Measurements from ENCODE around the gene C16orf92. TPM values are rescaled to one million over a fixed set of nuclear protein-coding genes. Genes with fewer than 3 reads are reported as not detected.
A peak's percentile ranks its signal among the peaks of the same experiment; 100 is the strongest.
"Not testable (repeated sequence)": the region's sequence is repeated elsewhere in the genome, so short reads cannot be mapped to it uniquely, and the experiment has no call there.

Gene C16orf92
- polyA plus RNA-seq, 3 donors, result not detected

GRCh38 chr16:30040221-30040620 lies 17.2 kb downstream of the C16orf92 start:
- H3K27ac ChIP-seq (ENCODE audit: low read depth, low read length), result no peak overlapping the region
- WGBS, 3 donors, result 49 to 75% (median 51%) methylated on average over 5 of the region's 5 CpGs

GRCh38 chr16:30040690-30041089 lies 17.7 kb downstream of the C16orf92 start:
- not testable (repeated sequence) for H3K27ac ChIP-seq (ENCODE audit: low read depth, low read length)
- 86 to 91% (median 86%) methylated on average over 5 of the region's 5 CpGs for WGBS, 3 donors

DNA sequence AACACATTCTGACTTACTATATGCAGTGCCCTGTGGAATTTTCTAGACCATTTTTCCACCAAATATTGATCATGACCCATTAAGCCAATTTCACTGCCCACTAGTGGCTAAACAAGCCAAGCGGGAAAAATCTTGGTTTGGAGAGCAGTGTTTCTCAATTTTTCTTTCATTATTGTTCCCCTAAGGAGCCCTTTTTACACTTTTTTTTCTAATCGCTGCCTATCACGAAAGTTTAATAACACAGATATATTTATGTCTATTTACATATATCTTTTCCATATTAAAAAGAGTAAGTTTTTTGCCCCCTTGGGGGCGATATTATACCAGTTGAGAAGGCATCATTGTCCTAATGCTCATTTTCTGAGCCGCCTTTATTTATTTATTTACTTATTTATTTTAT lies 18.8 kb downstream of the C16orf92 start:
- 16 to 24% (median 16%) methylated on average over 5 of the region's 5 CpGs for WGBS, 3 donors
- no peak overlapping the region for H3K27ac ChIP-seq (ENCODE audit: low read depth, low read length)

- 44 to 84% (median 72%) methylated on average over 8 of the region's 8 CpGs for WGBS, 3 donors
- H3K27ac ChIP-seq (ENCODE audit: low read depth, low read length), result no peak overlapping the region
Measured at GRCh38 chr16:30046178-30046577, 23.2 kb downstream of the C16orf92 start.

DNA sequence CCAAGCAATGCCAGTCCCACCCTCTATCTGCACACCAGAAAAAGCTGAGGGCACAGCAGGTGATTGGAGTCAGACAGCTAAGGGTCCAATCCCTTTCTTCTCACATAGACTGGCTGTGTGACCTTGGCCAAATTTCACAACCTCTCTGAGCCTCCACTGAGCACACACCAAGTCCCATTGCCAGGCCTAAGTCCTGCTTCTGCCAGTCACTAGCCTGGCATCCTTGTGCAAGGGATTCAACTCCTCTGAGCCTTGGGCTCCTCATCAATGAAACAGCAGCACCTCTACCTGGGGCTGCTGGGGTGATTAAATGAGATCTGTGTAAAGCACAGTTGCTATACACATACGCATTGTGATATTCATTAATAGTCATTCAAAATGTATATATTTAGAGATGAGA lies 23.6 kb downstream of the C16orf92 start:
- WGBS, 3 donors, result 90 to 96% (median 92%) methylated on average over 1 of the region's 1 CpG
- no peak overlapping the region for H3K27ac ChIP-seq (ENCODE audit: low read depth, low read length)

DNA sequence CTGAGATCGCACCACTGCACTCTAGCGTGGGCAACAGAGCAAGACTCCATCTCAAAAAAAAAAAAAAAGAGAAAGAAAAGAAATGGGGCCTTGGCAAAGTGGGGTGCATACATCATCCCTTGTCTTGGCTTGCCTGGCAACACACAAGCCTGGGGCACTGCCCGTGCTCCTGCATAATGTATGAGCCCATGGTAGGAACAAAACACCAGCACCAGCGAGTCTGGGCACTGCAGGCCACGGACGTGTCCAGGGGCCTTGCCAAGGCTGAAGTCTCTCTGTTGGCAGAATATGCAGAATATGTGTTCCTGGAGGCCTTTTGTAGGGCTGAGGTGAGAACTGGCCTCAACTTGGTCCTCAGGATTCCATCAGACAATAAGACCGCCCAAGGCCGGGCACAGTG lies 26.9 kb downstream of the C16orf92 start:
- 91 to 95% (median 94%) methylated on average over 8 of the region's 8 CpGs for WGBS, 3 donors
- H3K27ac ChIP-seq (ENCODE audit: low read depth, low read length), result no peak overlapping the region

- no peak overlapping the region for H3K27ac ChIP-seq (ENCODE audit: low read depth, low read length)
- 74 to 89% (median 80%) methylated on average over 3 of the region's 3 CpGs for WGBS, 3 donors
Measured at GRCh38 chr16:30051518-30051917, 28.5 kb downstream of the C16orf92 start.

- WGBS, 3 donors, result 4 to 5% (median 5%) methylated on average over 49 to 58 of the region's 58 CpGs
- no peak overlapping the region for H3K27ac ChIP-seq (ENCODE audit: low read depth, low read length)
Measured at GRCh38 chr16:30052671-30053372, 29.8 kb downstream of the C16orf92 start.

GRCh38 chr16:30053376-30054015 lies 30.5 kb downstream of the C16orf92 start:
- WGBS, 3 donors, result 4 to 8% (median 5%) methylated on average over 19 of the region's 19 CpGs
- no peak overlapping the region for H3K27ac ChIP-seq (ENCODE audit: low read depth, low read length)

DNA sequence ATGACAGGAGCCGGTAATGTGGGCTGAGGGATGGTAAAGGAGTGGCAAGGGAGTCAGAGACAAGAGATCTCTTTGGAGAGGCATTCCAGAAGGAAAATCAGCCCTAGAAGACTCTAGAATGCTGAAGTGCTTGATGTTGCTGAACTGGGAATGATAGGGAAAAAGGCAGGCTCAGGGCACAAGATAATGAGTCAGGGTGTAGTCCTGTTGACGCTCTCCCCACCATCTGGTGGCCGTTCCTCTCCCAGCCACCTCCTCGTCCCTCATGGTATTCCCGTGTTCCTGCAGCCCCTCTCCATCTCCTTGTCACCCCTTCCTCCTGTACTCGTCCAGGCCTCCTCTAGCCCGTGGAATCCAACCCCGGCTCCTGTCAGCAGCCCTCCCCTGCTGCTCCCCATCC lies 31.5 kb downstream of the C16orf92 start:
- 71 to 86% (median 80%) methylated on average over 7 to 8 of the region's 8 CpGs for WGBS, 3 donors
- H3K27ac ChIP-seq (ENCODE audit: low read depth, low read length), result no peak overlapping the region

GRCh38 chr16:30054959-30055553 lies 32.1 kb downstream of the C16orf92 start:
- 16 to 43% (median 38%) methylated on average over 10 of the region's 10 CpGs for WGBS, 3 donors
- H3K27ac ChIP-seq (ENCODE audit: low read depth, low read length), result no peak overlapping the region

DNA sequence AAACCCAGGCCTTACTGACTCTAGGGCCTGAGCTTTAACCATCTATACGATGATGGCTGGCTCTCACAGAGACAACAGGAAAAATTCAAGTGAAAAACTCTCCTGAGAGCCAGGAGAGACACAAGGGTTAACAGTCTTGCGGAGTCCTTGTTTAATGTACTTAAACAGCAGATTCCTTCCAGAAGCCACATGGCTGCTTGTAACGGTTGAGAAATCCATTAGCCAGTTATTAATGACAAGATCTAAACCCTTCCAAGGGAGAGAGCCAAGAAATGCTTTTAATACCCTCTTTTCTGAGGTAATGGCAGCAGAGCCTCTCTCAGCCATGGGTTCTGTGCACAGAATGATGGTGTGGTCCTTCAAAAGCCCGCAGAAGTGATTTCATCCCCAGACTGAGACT lies 37.3 kb downstream of the C16orf92 start:
- H3K27ac ChIP-seq (ENCODE audit: low read depth, low read length), result no peak overlapping the region
- 73 to 84% (median 75%) methylated on average over 4 of the region's 4 CpGs for WGBS, 3 donors

DNA sequence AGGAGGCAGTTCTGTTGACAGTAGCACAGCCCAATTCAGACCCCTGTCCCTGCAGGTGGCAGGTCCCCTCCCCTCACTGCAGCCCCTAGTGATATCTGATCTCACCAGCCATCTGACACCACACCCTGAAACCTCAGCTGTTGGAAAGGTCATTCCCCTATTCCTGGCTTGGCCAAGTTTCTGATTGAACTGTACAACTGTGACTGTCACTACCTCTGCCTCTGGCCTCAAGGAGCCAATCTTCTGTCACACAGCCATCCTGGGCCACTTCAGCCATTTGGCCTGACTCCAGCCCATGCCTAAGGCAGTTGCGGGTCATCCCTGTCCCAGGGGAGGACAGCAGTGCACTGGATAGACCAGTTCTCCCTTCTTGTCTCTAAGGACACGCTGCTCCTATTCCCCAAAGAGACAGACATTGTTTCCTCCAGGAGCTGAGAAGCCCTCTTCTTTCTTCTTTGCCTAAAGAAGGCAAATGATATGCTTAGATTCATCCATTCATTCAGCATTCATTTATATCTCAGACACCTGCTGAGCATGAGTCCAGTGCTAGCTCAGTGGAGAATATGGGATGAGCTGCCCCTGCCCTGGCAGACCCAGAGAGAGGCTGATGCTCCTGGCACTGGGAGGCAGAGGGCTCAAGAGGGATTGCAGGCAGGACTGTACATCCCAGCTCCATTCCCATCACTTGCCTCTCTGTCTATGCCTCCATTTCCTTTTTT lies 38.0 kb downstream of the C16orf92 start:
- WGBS, 3 donors, result 70 to 74% (median 73%) methylated on average over 2 of the region's 2 CpGs
- H3K27ac ChIP-seq (ENCODE audit: low read depth, low read length), result no peak overlapping the region

- 55 to 68% (median 64%) methylated on average over 12 of the region's 12 CpGs for WGBS, 3 donors
Measured at GRCh38 chr16:30063278-30063892, 40.4 kb downstream of the C16orf92 start.

DNA sequence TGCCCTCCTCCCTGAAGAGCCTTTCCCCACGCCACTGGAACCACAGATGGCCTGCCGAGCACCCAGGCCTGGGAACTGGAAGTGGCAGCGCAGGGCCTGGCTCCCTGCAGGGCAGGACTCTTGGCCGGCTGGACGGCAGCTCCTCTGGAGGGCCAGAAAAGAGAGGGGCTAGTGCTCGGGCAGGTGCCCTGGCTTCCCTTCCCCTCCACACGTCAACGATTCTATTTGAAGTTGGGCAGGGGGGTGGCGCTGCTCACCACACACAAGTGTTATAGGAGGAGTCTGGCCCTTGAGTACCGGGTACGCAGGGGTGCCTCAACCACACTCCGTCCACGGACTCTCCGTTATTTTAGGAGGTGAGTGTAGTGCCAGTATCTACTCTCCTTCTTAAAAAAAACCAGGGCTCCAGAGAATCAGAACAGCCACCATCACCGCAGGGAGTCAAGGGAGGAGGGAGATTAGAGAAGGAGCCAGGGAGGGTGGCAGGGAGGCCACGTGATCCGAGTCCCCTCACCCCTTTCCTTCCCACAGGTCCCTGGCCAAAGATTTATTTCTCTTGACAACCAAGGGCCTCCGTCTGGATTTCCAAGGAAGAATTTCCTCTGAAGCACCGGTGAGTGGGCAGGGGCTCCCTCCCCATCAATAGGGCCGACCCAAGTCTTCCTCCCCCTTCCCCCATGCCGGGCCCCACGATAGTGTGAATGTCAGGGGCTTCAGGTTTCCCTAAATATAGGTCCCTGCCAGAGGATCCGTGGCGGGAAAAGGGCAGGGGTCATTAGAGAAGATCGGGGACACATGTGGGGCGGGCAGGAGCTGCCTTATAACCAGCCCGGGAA lies 41.1 kb downstream of the C16orf92 start:
- peak overlapping the region; percentile 95 for H3K27ac ChIP-seq (ENCODE audit: low read depth, low read length)
- WGBS, 3 donors, result 4 to 5% (median 5%) methylated on average over 25 to 27 of the region's 27 CpGs

More at GRCh38 chr16:30063278-30063892, 40.4 kb downstream of the C16orf92 start:
- peak overlapping the region; percentile 2 for H3K27ac ChIP-seq (ENCODE audit: low read depth, low read length)

DNA sequence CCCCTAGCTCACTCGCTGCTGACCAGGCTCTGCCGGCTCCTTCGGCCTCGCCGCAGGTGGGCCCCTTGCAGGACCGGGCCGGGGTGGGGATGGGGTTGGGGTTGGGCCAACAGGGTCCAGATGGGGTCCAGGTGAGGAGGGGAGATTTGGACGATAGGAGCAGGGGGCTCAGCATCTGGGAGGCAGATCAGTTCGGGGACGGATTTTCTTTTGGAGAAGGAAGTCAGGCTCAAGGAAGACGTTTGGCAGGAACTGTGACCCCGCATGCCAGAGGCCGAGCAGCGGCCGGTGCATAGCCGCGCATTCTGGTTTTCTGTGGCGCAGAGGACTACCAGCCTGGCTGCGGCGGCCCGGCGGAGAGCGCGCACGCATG lies 41.7 kb downstream of the C16orf92 start:
- 0% methylated on average over 22 to 25 of the region's 25 CpGs for WGBS, 3 donors
- H3K27ac ChIP-seq (ENCODE audit: low read depth, low read length), result peak overlapping the region; percentile 95

DNA sequence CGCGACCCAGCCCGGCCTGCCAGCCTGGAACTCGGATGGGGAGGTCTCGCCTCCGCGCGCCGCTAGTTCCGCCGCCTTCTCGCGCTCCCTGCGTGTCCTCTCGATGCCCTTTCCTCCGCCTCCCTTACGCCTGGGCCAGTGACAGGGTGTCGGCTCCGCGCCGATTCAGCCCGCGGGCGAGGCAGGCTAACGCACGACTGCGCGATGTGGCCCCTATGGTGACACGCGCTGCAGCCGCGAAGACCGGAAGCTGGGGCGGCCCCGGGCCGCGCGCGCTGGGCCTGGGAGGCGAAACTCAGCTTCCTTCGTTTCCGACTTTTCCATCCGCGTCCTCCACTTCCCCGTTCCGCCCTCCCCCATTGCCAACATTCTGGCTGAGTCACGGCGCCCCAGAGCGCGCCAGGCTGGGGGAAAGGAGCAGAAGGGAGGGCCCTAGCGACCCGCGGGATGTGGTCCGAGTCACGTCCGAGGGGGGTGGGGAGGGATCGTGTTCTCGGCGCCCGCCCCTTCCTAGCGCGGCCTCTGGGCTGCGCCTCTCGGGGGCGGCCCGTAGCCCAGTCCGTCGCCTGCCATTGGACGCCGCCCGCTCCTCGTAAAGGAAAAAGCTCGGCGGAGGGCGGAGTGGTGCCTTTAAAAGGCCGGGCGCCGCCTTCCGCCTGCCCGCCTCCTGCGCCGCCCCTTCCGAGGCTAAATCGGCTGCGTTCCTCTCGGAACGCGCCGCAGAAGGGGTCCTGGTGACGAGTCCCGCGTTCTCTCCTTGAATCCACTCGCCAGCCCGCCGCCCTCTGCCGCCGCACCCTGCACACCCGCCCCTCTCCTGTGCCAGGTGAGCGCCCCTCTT lies 42.3 kb downstream of the C16orf92 start, which contains the start of gene ALDOA:
Gene ALDOA, plus strand, starts transcription at position 659 of the 841 bp plus-strand sequence. CDS start 1,138 bp downstream, outside the sequence.
- WGBS, 3 donors, result 0 to 1% (median 0%) methylated on average over 83 to 99 of the region's 99 CpGs
- H3K27ac ChIP-seq (ENCODE audit: low read depth, low read length), result peak within 1 kb of the TSS; percentile 99

Data from adipose tissue (tissue), 3 donors.